NCI-H2171 (cell line): ENCODE measurements around the gene CDC7.
"Not testable (repeated sequence)": the region's sequence is repeated elsewhere in the genome, so short reads cannot be mapped to it uniquely, and the experiment has no call there.

Experiments
- DNase-seq: peaks from one replicate; lab custom pipeline; 2025; lab: John Stamatoyannopoulos, UW

Gene CDC7

GRCh38 chr1:91511386-91511785 lies 10.7 kb downstream of the CDC7 start:
- peak; percentile 8 for DNase-seq

DNA sequence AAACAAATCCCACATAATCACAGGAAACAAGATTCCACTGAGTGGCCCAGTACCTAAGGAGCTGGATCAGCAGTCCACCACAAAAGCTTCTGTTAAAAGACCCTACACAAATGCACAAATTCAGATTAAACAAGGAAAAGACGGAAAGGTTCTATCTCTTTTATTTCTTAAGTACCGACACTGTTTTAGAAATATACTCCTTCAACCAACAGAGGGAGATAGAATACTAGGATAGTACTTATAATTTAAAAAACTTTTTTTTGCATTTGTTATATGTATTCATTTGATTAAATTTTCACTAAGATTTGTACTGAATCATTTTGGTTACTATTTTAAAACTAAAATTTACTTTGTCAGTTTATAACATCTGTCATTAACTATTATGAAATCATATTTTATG lies 12.5 kb downstream of the CDC7 start:
- DNase-seq, result no peak

DNA sequence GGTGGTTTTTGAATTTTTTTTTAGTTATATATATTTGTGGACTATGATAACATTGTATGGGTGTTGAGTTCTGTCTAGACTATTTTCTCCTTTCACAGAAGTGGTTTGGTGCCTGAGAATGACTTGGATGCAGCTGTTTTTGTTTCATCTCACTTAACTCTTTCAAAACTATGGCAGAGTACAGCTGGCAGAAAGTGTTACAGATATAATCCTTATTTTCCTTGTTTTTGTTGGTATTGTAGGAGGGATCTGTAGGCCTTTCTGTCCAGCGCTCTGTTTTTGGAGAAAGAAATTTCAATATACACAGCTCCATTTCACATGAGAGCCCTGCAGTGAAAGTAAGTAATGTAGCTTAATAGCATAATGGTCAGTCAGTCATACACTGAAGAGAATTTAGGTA lies 13.1 kb downstream of the CDC7 start:
- no peak for DNase-seq

GRCh38 chr1:91515994-91516393 lies 15.3 kb downstream of the CDC7 start:
- no peak for DNase-seq

GRCh38 chr1:91516605-91517004 lies 16.0 kb downstream of the CDC7 start:
- not testable (repeated sequence) for DNase-seq

GRCh38 chr1:91519167-91519566 lies 18.5 kb downstream of the CDC7 start:
- DNase-seq, result not testable (repeated sequence)

GRCh38 chr1:91520942-91521507 lies 20.4 kb downstream of the CDC7 start:
- DNase-seq, result no peak

GRCh38 chr1:91523482-91523881 lies 22.8 kb downstream of the CDC7 start:
- DNase-seq, result no peak

- no peak for DNase-seq
Measured at GRCh38 chr1:91526496-91526895, 25.8 kb downstream of the CDC7 start.

- DNase-seq, result no peak
Measured at GRCh38 chr1:91527266-91527765, 26.7 kb downstream of the CDC7 start.

GRCh38 chr1:91527781-91528180 lies 27.1 kb downstream of the CDC7 start:
- no peak for DNase-seq

DNA sequence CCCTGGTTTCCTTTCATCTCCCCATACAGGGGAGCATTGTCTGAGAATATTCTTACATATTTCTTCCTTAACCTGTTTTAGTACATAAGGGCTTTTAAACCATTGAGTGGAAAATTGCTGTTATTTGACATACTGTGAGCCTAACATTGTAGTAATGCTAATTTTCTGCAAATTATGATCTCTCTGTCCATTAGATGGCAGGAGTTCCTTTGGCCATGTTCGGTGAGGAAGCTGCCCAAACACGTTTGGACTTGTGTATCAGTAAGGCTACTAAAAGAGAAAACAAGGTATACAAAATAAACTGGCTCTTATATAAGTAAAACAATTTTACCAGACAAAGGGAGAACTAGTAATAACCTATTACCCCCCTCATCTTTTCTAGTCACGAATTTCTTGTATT lies 29.2 kb downstream of the CDC7 start:
- no peak for DNase-seq

GRCh38 chr1:91533361-91534024 lies 32.8 kb downstream of the CDC7 start:
- no peak for DNase-seq

- DNase-seq, result no peak
Measured at GRCh38 chr1:91535441-91535840, 34.8 kb downstream of the CDC7 start.

GRCh38 chr1:91537281-91537986 lies 36.8 kb downstream of the CDC7 start:
- no peak for DNase-seq

DNA sequence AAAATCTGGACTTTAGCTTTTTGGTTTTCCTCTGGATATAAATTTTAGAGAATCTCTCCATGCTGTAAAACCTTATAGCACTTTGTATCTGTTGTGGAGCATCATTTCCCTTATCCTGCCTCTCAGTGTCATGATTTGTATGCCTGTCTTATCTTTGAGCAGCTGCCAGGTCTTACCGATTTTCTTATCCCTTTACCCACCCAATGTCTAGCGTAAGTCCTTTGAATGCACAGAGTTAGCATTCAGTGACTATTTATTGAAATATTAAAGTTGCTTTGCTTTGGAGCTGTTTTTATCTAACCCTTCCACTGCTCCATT lies 37.3 kb downstream of the CDC7 start:
- no peak for DNase-seq

DNA sequence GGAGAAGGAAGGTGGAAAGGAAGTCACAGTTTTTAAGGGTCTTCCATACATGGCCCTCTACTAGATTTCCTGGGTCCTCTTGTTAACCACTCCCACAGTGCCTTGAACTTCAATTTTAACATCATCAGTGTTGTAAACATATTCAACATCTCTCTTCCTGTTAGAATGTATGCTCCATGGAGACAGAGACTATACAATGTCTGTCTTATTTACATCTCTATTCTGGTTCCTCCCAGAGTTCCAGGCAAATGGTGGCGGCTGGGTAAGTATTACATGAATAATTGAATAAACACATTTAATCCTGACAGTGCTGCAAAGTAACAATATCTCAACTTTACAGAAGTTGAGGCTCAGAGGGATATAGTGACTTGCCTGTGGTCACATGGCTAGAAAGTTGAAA lies 40.3 kb downstream of the CDC7 start:
- no peak for DNase-seq

GRCh38 chr1:91541918-91542533 lies 41.4 kb downstream of the CDC7 start:
- no peak for DNase-seq

DNA sequence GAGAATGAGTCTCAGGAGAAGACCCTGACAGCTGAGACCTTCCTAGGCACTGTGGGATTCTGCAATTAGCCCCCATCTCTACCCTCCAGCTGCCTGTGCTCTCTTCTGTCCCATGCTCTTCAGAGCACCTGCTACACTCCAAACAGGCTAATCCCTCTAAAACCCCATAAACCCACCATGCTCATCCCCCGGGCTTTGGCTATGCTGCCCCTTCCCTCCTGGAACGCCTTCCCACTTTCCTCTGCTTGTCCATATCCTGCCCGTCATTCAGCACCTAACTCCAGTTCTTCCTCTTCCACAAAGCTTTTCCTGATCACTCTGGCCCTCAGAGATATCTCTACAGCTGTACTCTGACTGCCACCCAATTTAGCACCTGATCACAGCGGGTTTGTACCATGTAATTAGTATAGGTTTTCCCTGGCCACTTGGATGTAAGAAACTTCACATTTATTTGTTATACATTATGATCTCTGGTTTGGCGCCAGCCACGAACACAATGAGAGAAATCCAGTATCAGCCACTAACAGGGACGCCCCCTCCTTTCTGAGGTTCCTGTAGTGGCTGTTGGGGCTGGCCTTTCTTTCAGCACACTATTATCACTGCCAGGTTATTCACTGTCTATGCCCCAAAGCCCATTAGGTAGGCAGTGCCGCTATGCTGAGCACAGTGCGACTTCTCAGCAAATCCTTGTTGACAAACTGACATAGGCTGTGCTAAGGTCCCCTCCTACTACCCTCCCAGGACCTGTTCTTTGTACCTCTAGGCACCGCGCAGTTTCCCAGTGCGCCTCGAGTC lies 45.1 kb downstream of the CDC7 start:
- no peak for DNase-seq

GRCh38 chr1:91546301-91546581 lies 45.6 kb downstream of the CDC7 start:
- no peak for DNase-seq

GRCh38 chr1:91546876-91547275 lies 46.2 kb downstream of the CDC7 start:
- DNase-seq, result no peak

DNA sequence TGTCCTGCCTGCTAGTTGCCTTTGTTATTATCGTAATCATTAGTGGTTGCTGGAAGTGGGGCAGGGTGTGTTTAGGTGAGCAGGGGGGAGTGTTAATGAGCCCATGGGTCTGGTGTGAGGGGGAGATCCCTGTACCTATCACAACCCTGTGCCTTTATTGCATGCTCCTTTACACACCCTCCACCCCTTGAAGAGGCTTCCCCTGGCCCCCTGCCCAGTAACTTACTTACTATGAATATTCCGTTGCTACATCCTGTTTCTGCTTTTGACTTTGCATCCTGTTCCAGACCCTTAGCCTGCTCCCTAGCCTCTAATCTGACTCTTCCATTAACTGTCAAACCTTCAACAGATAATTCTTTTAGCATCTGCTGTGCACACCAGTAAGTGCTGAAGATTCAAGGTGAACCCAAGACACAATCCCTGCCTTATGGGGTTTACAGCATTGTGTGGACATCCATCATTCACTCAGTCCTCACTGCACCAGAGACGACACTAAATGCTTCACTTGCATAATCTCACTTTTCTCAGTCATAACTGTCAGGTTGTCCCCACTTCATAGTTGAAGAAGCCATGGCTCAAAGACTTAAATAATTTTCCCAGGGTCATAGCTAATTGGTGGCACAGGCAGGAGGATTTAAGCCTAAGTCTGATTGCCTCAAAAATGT lies 47.9 kb downstream of the CDC7 start:
- no peak for DNase-seq
